Measurements from ENCODE around the gene SLC8A1. TPM values are rescaled to one million over a fixed set of nuclear protein-coding genes. Genes with fewer than 3 reads are reported as not detected.

Gene SLC8A1
- total RNA-seq, 1 experiment from 2014 or later, result 1.7 TPM

DNA sequence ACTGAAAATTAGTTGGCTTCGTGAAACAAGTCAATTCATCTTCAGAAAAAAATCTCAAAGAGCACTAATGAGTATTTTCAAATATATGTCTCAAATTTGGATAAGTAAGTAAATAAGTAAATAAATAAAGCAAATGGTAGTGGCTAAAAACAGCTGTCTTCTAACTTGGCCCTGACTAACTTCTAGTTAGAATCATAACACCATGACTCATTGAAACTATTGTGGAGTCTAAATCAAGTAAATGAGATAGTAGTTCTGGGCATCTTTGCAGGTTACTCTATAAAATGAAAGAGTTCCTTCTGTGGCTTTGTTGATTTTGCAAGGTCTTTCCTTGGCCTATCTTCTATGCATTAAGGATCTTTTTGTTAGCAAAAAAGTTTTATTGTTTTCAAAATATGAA is 110.7 kb downstream of the SLC8A1 start:
- Histone ChIP-seq H3K27me3 (ENCODE audit: insufficient read depth, low read length) (no peaks in the 10 kb centered on the region), H3K4me2 (ENCODE audit: insufficient read depth, insufficient read length, low read length) (no peak overlapping the region), H2BK120ac (ENCODE audit: low read depth, low read length, poor library complexity, severe bottlenecking) (no peak overlapping the region), H2AFZ (ENCODE audit: low read length) (no peak overlapping the region), H3K79me1 (ENCODE audit: insufficient read depth, low read depth, low read length, poor library complexity, severe bottlenecking) (no peaks in the 10 kb centered on the region), H4K5ac (ENCODE audit: insufficient read length, low read depth, low read length) (no peak overlapping the region), H3K9me3 (ENCODE audit: control insufficient read depth, low read depth, low read length) (no peaks in the 10 kb centered on the region), H3K14ac (ENCODE audit: insufficient read depth, low read length) (no peak overlapping the region), H3K79me2 (ENCODE audit: insufficient read depth, low read length) (no peaks in the 10 kb centered on the region), H3K56ac (ENCODE audit: insufficient read length, low read depth, low read length) (no peak overlapping the region), H3K9ac (ENCODE audit: extremely low read depth, insufficient read length, low read length) (no peak overlapping the region), H2BK15ac (ENCODE audit: low read depth, low read length) (no peak overlapping the region), H3K18ac (ENCODE audit: insufficient read length, low read depth, low read length) (no peak overlapping the region), H3K4me1 (ENCODE audit: insufficient read depth, low read length) (no peaks in the 10 kb centered on the region), H3K23ac (ENCODE audit: insufficient read length, low read depth, low read length) (no peak overlapping the region), H2AK5ac (ENCODE audit: insufficient read length, low read length) (no peak overlapping the region), H4K91ac (ENCODE audit: insufficient read length, low read depth, low read length) (no peak overlapping the region), H4K20me1 (ENCODE audit: control insufficient read depth, insufficient read depth, insufficient read length) (no peaks in the 10 kb centered on the region), H3K23me2 (ENCODE audit: insufficient read length, low read depth, low read length, poor library complexity, severe bottlenecking) (no peaks in the 10 kb centered on the region), H2BK12ac (ENCODE audit: insufficient read length, low read depth, low read length) (no peak overlapping the region), H2BK5ac (ENCODE audit: insufficient read length, low read length) (no peak overlapping the region), H2BK20ac (ENCODE audit: low read depth, low read length, poor library complexity, severe bottlenecking) (no peak overlapping the region), H3K4ac (ENCODE audit: low read depth, low read length) (no peak overlapping the region), H3K27ac (ENCODE audit: insufficient read length, low read depth, low read length) (no peak overlapping the region), H3T11ph (ENCODE audit: low read length) (no peak overlapping the region), H4K8ac (replicated peaks; ENCODE audit: insufficient read length, low read depth, low read length) (no peak overlapping the region)
- TF ChIP-seq, protein P1, sequence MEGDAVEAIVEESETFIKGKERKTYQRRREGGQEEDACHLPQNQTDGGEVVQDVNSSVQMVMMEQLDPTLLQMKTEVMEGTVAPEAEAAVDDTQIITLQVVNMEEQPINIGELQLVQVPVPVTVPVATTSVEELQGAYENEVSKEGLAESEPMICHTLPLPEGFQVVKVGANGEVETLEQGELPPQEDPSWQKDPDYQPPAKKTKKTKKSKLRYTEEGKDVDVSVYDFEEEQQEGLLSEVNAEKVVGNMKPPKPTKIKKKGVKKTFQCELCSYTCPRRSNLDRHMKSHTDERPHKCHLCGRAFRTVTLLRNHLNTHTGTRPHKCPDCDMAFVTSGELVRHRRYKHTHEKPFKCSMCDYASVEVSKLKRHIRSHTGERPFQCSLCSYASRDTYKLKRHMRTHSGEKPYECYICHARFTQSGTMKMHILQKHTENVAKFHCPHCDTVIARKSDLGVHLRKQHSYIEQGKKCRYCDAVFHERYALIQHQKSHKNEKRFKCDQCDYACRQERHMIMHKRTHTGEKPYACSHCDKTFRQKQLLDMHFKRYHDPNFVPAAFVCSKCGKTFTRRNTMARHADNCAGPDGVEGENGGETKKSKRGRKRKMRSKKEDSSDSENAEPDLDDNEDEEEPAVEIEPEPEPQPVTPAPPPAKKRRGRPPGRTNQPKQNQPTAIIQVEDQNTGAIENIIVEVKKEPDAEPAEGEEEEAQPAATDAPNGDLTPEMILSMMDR (conservative IDR thresholded peaks at IDR 0.05), result no peak
- no peaks in the 10 kb centered on the region for H3K36me3 Mint-ChIP-seq (ENCODE audit: insufficient read depth in 1 of 3, low read depth in 3 of 3)
- no peaks in the 10 kb centered on the region for H3K4me1 Mint-ChIP-seq
- no peaks in the 10 kb centered on the region for H3K27me3 Mint-ChIP-seq (ENCODE audit: low read depth)
- no CpG with 5 or more reads among the region's 1 CpG for WGBS (ENCODE audit: extremely low coverage, insufficient read length, low lambda C conversion rate)
- no peaks in the 10 kb centered on the region for H3K9me3 Mint-ChIP-seq
- no peak for DNase-seq
- H3K4me3 Mint-ChIP-seq, result no peak overlapping the region
- no peak overlapping the region for H3K27ac Mint-ChIP-seq

All from H9 (cell line).